ENCODE data around the gene FAM13A.

Gene FAM13A

GRCh38 chr4:89009115-89009514 is 47.9 kb downstream of the FAM13A start:
- H3K9me3 ChIP-seq (ENCODE audit: insufficient read depth, low read length) = no peaks in the 10 kb centered on the region
- no peak overlapping the region for H2AFZ ChIP-seq (ENCODE audit: low read depth, low read length, severe bottlenecking)
- no peaks in the 10 kb centered on the region for H3K9me2 ChIP-seq (replicated peaks; ENCODE audit: insufficient read depth, low read length)
- no peaks in the 10 kb centered on the region for H4K20me1 ChIP-seq (ENCODE audit: low read depth, low read length)
- H3K27me3 ChIP-seq (ENCODE audit: low read length) = no peaks in the 10 kb centered on the region
- no peak overlapping the region for H3K27ac ChIP-seq (ENCODE audit: low read depth, low read length)
- H3K9ac ChIP-seq (ENCODE audit: low read length) = no peak overlapping the region
- TF ChIP-seq EZH2phosphoT487 (conservative IDR thresholded peaks at IDR 0.05; ENCODE audit: low read length) (no peak), CTCF (IDR thresholded peaks at IDR 0.05; ENCODE audit: insufficient read depth, low read length, poor library complexity, severe bottlenecking) (no peak)
- no peak overlapping the region for H3K4me3 ChIP-seq (ENCODE audit: insufficient read depth, low read length, poor library complexity, severe bottlenecking)
- H3K4me2 ChIP-seq (ENCODE audit: low read depth, low read length, poor library complexity, severe bottlenecking) = no peak overlapping the region
- no peaks in the 10 kb centered on the region for H3K36me3 ChIP-seq (ENCODE audit: low read length)
- H3F3A ChIP-seq (ENCODE audit: insufficient read depth) = no peaks in the 10 kb centered on the region
- no peaks in the 10 kb centered on the region for H3K79me2 ChIP-seq (ENCODE audit: insufficient read depth, low read length)

GRCh38 chr4:89008166-89008565 is 48.8 kb downstream of the FAM13A start:
- Histone ChIP-seq H4K20me1 (ENCODE audit: low read depth, low read length) (no peaks in the 10 kb centered on the region), H3K27ac (ENCODE audit: low read depth, low read length) (no peak overlapping the region), H3F3A (ENCODE audit: insufficient read depth) (no peaks in the 10 kb centered on the region), H3K4me3 (ENCODE audit: insufficient read depth, low read length, poor library complexity, severe bottlenecking) (no peak overlapping the region), H2AFZ (ENCODE audit: low read depth, low read length, severe bottlenecking) (no peak overlapping the region), H3K9ac (ENCODE audit: low read length) (no peak overlapping the region), H3K9me3 (ENCODE audit: insufficient read depth, low read length) (no peaks in the 10 kb centered on the region), H3K79me2 (ENCODE audit: insufficient read depth, low read length) (no peaks in the 10 kb centered on the region), H3K36me3 (ENCODE audit: low read length) (no peaks in the 10 kb centered on the region), H3K9me2 (replicated peaks; ENCODE audit: insufficient read depth, low read length) (no peaks in the 10 kb centered on the region), H3K4me2 (ENCODE audit: low read depth, low read length, poor library complexity, severe bottlenecking) (no peak overlapping the region), H3K27me3 (ENCODE audit: low read length) (no peaks in the 10 kb centered on the region)
- no peak for TF ChIP-seq CTCF (IDR thresholded peaks at IDR 0.05; ENCODE audit: insufficient read depth, low read length, poor library complexity, severe bottlenecking)
- no peak for TF ChIP-seq EZH2phosphoT487 (conservative IDR thresholded peaks at IDR 0.05; ENCODE audit: low read length)

GRCh38 chr4:89007338-89007939 is 49.5 kb downstream of the FAM13A start:
- H4K20me1 ChIP-seq (ENCODE audit: low read depth, low read length) = no peaks in the 10 kb centered on the region
- no peaks in the 10 kb centered on the region for H3K27me3 ChIP-seq (ENCODE audit: low read length)
- H3K9ac ChIP-seq (ENCODE audit: low read length) = no peak overlapping the region
- H3K27ac ChIP-seq (ENCODE audit: low read depth, low read length) = no peak overlapping the region
- no peaks in the 10 kb centered on the region for H3K36me3 ChIP-seq (ENCODE audit: low read length)
- no peak overlapping the region for H3K4me2 ChIP-seq (ENCODE audit: low read depth, low read length, poor library complexity, severe bottlenecking)
- H3K4me3 ChIP-seq (ENCODE audit: insufficient read depth, low read length, poor library complexity, severe bottlenecking) = no peak overlapping the region
- H2AFZ ChIP-seq (ENCODE audit: low read depth, low read length, severe bottlenecking) = no peak overlapping the region
- H3K9me2 ChIP-seq (replicated peaks; ENCODE audit: insufficient read depth, low read length) = no peaks in the 10 kb centered on the region
- H3K9me3 ChIP-seq (ENCODE audit: insufficient read depth, low read length) = no peaks in the 10 kb centered on the region
- TF ChIP-seq EZH2phosphoT487 (conservative IDR thresholded peaks at IDR 0.05; ENCODE audit: low read length) (no peak), CTCF (IDR thresholded peaks at IDR 0.05; ENCODE audit: insufficient read depth, low read length, poor library complexity, severe bottlenecking) (no peak)
- H3F3A ChIP-seq (ENCODE audit: insufficient read depth) = no peaks in the 10 kb centered on the region
- H3K79me2 ChIP-seq (ENCODE audit: insufficient read depth, low read length) = no peaks in the 10 kb centered on the region
